Measurements from ENCODE around the gene PRSS56.

The PRSS56 gene

GRCh38 chr2:232573042-232573441 is 52.9 kb downstream of the PRSS56 start:
- Histone ChIP-seq H3K27me3 (ENCODE audit: low read depth, low read length) (no peaks in the 10 kb centered on the region), H3K4me1 (ENCODE audit: control insufficient read depth in 1 of 2, insufficient read depth in 2 of 2, low read length in 2 of 2) (peaks cover 0 to 3% of the 10 kb centered on the region in 2 donors), H3K27ac (ENCODE audit: low read length) (no peak overlapping the region), H3K4me3 (ENCODE audit: low read depth in 1 of 2, low read length in 2 of 2) (no peak overlapping the region), H3K36me3 (ENCODE audit: control insufficient read depth in 1 of 2, insufficient read depth in 2 of 2, low read length in 2 of 2) (peaks cover 36 to 73% of the 10 kb centered on the region in 2 donors), H3K9me3 (ENCODE audit: control insufficient read depth in 1 of 2, low read length in 2 of 2) (no peaks in the 10 kb centered on the region)

GRCh38 chr2:232573771-232574435 is 53.7 kb downstream of the PRSS56 start:
- Histone ChIP-seq H3K27me3 (ENCODE audit: low read depth, low read length) (no peaks in the 10 kb centered on the region), H3K4me1 (ENCODE audit: control insufficient read depth in 1 of 2, insufficient read depth in 2 of 2, low read length in 2 of 2) (peaks cover 0 to 3% of the 10 kb centered on the region in 2 donors), H3K27ac (ENCODE audit: low read length) (no peak overlapping the region), H3K4me3 (ENCODE audit: low read depth in 1 of 2, low read length in 2 of 2) (no peak overlapping the region), H3K36me3 (ENCODE audit: control insufficient read depth in 1 of 2, insufficient read depth in 2 of 2, low read length in 2 of 2) (peaks cover 28 to 64% of the 10 kb centered on the region in 2 donors), H3K9me3 (ENCODE audit: control insufficient read depth in 1 of 2, low read length in 2 of 2) (no peaks in the 10 kb centered on the region)

GRCh38 chr2:232574674-232575403 is 54.7 kb downstream of the PRSS56 start:
- Histone ChIP-seq H3K9me3 (ENCODE audit: control insufficient read depth in 1 of 2, low read length in 2 of 2) (no peaks in the 10 kb centered on the region), H3K36me3 (ENCODE audit: control insufficient read depth in 1 of 2, insufficient read depth in 2 of 2, low read length in 2 of 2) (peaks cover 18 to 55% of the 10 kb centered on the region in 2 donors), H3K27me3 (ENCODE audit: low read depth, low read length) (no peaks in the 10 kb centered on the region), H3K4me1 (ENCODE audit: control insufficient read depth in 1 of 2, insufficient read depth in 2 of 2, low read length in 2 of 2) (peaks cover 0 to 3% of the 10 kb centered on the region in 2 donors), H3K27ac (ENCODE audit: low read length) (no peak overlapping the region), H3K4me3 (ENCODE audit: low read depth in 1 of 2, low read length in 2 of 2) (no peak overlapping the region)
